HAP-1 (cell line): ENCODE results near the gene PDZD2.

Experiments
- DNase-seq, 2 experiments: peaks; one replicate each; pipeline ENCODE4 v3.0.0-alpha.2; 2016 to 2020; ENCODE audit warnings: low spot score in 2 of 2
- H3K27me3 ChIP-seq: fragments of 250-450 bp; sonication (Bioruptor Pico); 2 replicates; pipeline ENCODE4 v1.5.1; 2020; ENCODE audit warnings: low read depth, mild to moderate bottlenecking, moderate library complexity
- H3K36me3 ChIP-seq: fragments of 250-450 bp; sonication (Bioruptor Pico); replicated peaks from 2 replicates; pipeline ENCODE4 v1.5.1; 2020; ENCODE audit warnings: mild to moderate bottlenecking
- H3K4me1 ChIP-seq: fragments of 250-450 bp; sonication (Bioruptor Pico); 2 replicates; pipeline ENCODE4 v1.5.1; 2020; ENCODE audit warnings: mild to moderate bottlenecking
- H3K4me3 ChIP-seq: fragments of 250-450 bp; sonication (Bioruptor Pico); 2 replicates; pipeline ENCODE4 v1.5.1; 2020; ENCODE audit warnings: mild to moderate bottlenecking, moderate library complexity
- H3K9me3 ChIP-seq: fragments of 250-450 bp; sonication (Bioruptor Pico); 2 replicates; pipeline ENCODE4 v1.5.1; 2020; ENCODE audit warnings: mild to moderate bottlenecking, moderate library complexity
- in situ Hi-C: fragments of 300-500 bp; cut with MboI; formaldehyde crosslinking; loops from 3 replicates; pipeline ENCODE4 v1.14.3; 2020; ENCODE audit warnings: low sequenced_read_pairs, inconsistent platforms, mixed read lengths

Gene PDZD2

DNA sequence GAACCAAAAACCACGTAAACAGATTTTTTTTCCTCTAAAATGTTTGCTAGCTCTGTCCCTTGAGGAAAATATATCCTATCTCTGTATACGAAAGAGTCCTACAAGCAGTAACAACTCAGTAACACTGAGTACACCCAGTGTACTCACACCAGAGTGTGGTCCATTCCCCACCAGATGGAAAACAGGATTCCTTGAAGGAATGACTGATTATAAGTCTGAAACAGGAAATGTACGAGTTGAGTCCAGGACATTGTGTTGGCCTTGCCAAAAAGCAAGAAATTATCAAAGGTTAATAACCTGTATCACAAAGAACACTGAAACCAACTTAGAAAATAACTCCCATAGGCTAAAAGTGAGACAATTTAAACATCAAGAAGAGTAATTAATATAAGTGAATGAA lies 514.8 kb downstream of the PDZD2 start:
- no peaks in the 10 kb centered on the region for H3K27me3 ChIP-seq
- no peak overlapping the region for H3K4me3 ChIP-seq
- no peaks in the 10 kb centered on the region for H3K9me3 ChIP-seq
- DNase-seq, result no peak
- in situ Hi-C loops, result no loop called here
- no peaks in the 10 kb centered on the region; the same call in 1 of the 2 replicates for H3K36me3 ChIP-seq
- peaks cover 9% of the 10 kb centered on the region for H3K4me1 ChIP-seq

GRCh38 chr5:32155211-32155610 lies 516.3 kb downstream of the PDZD2 start:
- no peaks in the 10 kb centered on the region for H3K27me3 ChIP-seq
- H3K36me3 ChIP-seq, result no peaks in the 10 kb centered on the region; the same call in 1 of the 2 replicates
- in situ Hi-C loops, result no loop called here

DNA sequence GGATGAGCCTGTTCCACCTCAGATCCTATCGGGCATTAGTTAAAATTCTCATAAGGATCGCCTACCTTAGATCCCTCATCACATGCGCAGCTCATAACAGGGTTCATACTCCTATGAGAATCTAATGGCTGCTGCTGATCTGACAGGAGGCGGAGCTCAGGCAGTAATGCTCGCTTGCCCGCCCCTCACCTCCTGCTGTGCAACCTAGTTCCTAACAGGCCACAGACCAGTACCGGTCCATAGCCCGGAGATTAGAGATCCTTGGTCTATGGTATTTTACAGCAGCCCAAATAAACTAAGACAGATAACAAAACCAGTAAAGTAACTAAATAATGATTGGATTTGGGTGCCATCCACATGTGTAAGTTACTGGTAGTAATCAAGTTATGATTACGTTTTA lies 517.7 kb downstream of the PDZD2 start:
- no peak for DNase-seq
- H3K4me1 ChIP-seq, result peaks cover 23% of the 10 kb centered on the region
- no peaks in the 10 kb centered on the region for H3K9me3 ChIP-seq
- no peak overlapping the region for H3K4me3 ChIP-seq
- H3K36me3 ChIP-seq, result no peaks in the 10 kb centered on the region; the same call in 1 of the 2 replicates
- no peaks in the 10 kb centered on the region for H3K27me3 ChIP-seq
- in situ Hi-C loops, result no loop called here

More at GRCh38 chr5:32155211-32155610, 516.3 kb downstream of the PDZD2 start:
- H3K9me3 ChIP-seq, result no peaks in the 10 kb centered on the region
- H3K4me1 ChIP-seq, result peaks cover 22% of the 10 kb centered on the region
- DNase-seq, result no peak
- no peak overlapping the region for H3K4me3 ChIP-seq

- DNase-seq, result no peak
- H3K36me3 ChIP-seq, result no peaks in the 10 kb centered on the region; the same call in 1 of the 2 replicates
Measured at GRCh38 chr5:32157078-32157477, 518.1 kb downstream of the PDZD2 start.

GRCh38 chr5:32158679-32158975 lies 519.7 kb downstream of the PDZD2 start:
- in situ Hi-C loops, result no loop called here
- no peak for DNase-seq
- no peaks in the 10 kb centered on the region for H3K9me3 ChIP-seq
- peaks cover 23% of the 10 kb centered on the region for H3K4me1 ChIP-seq
- no peaks in the 10 kb centered on the region for H3K36me3 ChIP-seq
- no peaks in the 10 kb centered on the region for H3K27me3 ChIP-seq
- no peak overlapping the region for H3K4me3 ChIP-seq

More at GRCh38 chr5:32157078-32157477, 518.1 kb downstream of the PDZD2 start:
- Histone ChIP-seq H3K9me3 (no peaks in the 10 kb centered on the region), H3K4me1 (peaks cover 23% of the 10 kb centered on the region), H3K4me3 (no peak overlapping the region), H3K27me3 (no peaks in the 10 kb centered on the region)
- in situ Hi-C loops, result no loop called here

DNA sequence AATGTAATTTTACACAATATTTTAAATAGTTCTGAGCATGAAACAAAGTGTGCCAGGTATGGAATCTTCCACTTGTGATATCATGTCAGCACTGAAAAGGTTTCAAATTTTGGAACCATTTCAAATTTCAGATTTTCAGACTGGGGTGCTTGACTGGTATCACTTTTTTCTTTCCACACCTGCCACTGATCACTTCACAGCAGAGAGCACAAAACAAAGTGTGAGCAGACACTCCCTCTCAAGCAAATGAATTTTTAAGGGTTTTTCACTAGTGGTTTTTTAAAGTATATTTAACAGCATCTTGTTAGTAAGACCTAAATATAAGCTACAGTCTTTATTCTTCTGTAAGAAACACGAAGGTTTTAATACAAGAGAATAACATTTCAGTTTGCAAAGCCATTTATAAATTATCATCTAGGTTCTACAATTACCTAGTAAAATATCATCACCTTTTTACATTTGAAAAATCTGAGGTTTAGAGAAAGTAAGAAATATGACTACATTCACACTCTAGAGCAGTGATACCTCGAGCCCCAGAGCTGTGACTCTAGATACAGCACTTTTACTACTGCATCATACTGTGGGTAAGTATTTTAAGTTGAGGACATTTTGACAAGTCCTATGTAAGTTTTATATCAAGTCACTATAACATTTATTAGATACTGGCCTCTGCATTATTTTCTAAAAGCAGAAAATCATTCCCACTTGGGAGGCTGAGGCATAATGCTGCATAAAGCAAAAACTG lies 520.6 kb downstream of the PDZD2 start:
- Histone ChIP-seq H3K4me3 (no peak overlapping the region), H3K36me3 (no peaks in the 10 kb centered on the region), H3K9me3 (no peaks in the 10 kb centered on the region), H3K27me3 (no peaks in the 10 kb centered on the region), H3K4me1 (peaks cover 23% of the 10 kb centered on the region)
- in situ Hi-C loops, result no loop called here
- no peak for DNase-seq

GRCh38 chr5:32160228-32160627 lies 521.3 kb downstream of the PDZD2 start:
- Histone ChIP-seq H3K9me3 (no peaks in the 10 kb centered on the region), H3K4me3 (no peak overlapping the region), H3K4me1 (peaks cover 23% of the 10 kb centered on the region), H3K36me3 (peaks cover 2% of the 10 kb centered on the region; the same call in 1 of the 2 replicates), H3K27me3 (no peaks in the 10 kb centered on the region)
- in situ Hi-C loops, result no loop called here
- DNase-seq, result no peak
